AG09319 (cell line): ENCODE data around the gene CDKN1A.

Source experiments
- DNase-seq: peaks from one replicate; pipeline ENCODE4 v3.0.0-alpha.2; 2010; ENCODE audit warnings: low read depth; ENCODE audit errors: extremely low read depth
- CTCF ChIP-seq: IDR thresholded peaks from 2 replicates; pipeline ENCODE4 v1.5.1; 2011; ENCODE audit warnings: low read depth, mild to moderate bottlenecking, inconsistent platforms, low read length, moderate library complexity

CDKN1A gene

DNA sequence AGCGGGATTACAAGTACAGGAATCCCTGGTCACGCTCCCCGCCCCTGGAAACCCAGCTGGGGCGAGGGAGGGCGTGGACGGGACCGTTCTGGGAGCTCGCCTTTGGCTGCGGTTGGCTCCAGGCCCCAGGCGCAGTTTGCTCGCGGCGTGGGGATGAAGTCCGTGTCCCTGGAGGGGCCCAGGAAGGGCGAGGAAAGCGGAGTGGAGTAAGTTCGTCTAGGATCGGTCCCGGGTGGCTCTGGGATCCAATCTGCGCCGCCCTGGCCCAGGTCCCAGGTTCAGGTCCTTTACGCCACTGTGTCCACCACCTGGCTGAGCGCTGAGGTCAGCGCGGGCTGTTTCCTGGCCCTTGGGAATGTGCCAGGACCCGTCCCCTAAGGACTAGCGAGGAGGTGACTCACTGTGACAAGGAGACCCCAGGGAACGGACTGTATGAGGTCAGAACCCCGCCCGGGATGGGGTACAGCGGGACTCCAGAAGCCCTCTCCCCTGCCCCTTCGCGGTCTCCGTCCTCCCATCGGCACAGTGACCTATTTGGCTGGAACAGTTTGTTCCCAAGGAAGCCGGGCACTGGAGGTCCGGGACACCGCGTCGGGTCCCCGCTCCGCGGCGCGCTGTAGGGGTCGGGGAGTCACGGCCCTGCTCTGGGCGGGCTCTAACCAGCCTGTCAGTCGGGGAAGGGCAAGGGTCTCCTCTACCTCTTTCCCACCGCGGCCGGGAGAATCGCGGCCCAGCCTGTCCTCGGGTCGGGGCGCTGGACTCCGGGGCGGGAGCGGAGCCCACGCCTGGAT lies 724 bp downstream of the CDKN1A start:
- TF ChIP-seq CTCF = no peak
- DNase-seq = no peak

DNA sequence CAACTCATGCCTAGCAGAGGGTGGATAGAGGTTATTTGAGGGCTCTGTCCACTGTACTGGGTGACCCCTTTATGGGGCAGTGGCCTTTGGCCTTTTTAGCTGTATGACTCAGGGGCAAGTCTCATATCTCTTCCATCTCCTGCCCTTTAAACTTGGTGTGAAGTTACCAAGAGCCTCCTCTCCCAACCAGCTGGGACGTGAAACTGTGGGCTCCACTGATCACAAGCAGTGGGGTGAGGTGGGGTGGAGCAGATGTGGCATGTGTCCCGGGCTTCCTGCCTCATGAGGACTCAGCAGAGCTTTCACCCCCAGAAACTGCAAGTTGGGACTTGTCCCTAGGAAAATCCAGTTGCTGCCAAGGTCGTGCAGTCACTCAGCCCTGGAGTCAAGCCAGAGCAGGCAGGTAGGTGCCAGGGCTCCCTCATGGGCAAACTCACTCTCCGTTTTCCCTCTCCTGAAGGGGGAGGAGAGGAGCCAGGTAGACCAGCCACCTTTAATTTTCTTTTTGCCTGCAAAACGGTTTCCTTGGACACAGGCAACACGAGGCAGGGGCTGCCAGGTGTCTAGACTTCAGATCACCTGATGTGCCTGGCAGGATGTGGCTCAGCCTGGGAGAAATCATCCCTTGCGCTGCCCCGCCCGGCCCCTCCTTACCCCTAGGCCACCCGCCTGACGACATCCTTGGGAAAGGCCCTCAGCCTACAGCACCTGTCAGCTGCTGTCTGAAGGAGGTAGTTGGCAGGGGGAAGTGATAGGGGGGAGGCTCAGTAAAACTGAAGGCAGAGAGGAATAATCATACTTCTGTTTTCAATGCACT lies 4.0 kb downstream of the CDKN1A start:
- DNase-seq = no peak
- TF ChIP-seq CTCF = no peak

GRCh38 chr6:36683145-36683655 lies 4.7 kb downstream of the CDKN1A start:
- TF ChIP-seq CTCF = no peak

DNA sequence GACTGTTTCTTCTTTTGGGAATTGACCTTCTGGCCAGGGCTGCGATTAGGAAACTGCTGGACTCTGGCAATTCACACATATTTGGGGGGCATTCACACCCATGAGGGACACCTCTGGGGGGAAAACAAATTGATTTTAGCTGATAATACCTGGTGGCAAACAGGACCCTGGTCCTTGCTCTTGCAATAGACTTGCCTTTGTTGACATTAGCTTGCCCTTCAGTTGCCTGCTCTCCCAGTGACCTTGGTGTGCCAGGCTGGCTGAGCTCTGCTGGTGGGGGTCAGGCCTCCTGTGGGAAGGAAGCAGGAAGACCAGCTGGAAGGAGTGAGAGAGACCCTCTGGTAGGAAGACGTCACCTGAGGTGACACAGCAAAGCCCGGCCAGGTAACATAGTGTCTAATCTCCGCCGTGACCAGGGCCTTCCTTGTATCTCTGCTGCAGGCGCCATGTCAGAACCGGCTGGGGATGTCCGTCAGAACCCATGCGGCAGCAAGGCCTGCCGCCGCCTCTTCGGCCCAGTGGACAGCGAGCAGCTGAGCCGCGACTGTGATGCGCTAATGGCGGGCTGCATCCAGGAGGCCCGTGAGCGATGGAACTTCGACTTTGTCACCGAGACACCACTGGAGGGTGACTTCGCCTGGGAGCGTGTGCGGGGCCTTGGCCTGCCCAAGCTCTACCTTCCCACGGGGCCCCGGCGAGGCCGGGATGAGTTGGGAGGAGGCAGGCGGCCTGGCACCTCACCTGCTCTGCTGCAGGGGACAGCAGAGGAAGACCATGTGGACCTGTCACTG lies 5.3 kb downstream of the CDKN1A start:
- DNase-seq = no peak
- no peak for TF ChIP-seq CTCF

More at GRCh38 chr6:36683145-36683655, 4.7 kb downstream of the CDKN1A start:
- DNase-seq = no peak

GRCh38 chr6:36684447-36684812 lies 5.9 kb downstream of the CDKN1A start:
- no peak for DNase-seq
- no peak for TF ChIP-seq CTCF

DNA sequence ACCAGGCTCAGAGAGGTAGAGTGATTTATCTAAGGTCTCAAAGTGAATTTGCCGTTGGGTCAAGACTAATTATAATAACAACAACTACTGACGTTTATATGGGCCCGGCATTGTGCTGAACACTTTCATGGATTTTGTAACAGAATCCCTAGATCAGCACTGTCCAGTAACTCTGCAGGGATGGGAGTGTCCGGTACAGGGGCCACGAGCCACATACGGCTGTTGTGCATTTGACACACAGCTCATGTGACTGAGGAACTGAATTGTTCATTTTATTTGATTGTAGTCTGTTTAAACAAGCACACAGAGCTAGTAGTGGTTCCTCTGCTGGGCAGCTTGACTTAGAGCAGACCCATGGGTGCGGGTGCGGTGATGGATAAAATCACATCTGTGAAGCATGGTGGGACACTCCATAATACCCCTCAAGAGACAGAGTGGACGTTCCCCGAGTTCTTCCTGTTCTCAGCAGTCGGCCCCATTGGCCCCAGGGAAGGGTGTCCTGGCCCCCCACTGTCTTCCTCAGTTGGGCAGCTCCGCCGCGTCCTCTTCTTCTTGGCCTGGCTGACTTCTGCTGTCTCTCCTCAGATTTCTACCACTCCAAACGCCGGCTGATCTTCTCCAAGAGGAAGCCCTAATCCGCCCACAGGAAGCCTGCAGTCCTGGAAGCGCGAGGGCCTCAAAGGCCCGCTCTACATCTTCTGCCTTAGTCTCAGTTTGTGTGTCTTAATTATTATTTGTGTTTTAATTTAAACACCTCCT lies 6.8 kb downstream of the CDKN1A start:
- no peak for DNase-seq
- no peak for TF ChIP-seq CTCF
